NT2/D1 (cell line): Measurements from ENCODE around the gene LRRK1.

Source experiments
- YY1 ChIP-seq: IDR thresholded peaks from 2 replicates; pipeline ENCODE4 v1.6.1; 2011; ENCODE audit not compliant: insufficient read length, insufficient read depth
- ZNF274 ChIP-seq: IDR thresholded peaks from 2 replicates; pipeline ENCODE4 v1.6.1; 2011; ENCODE audit warnings: mild to moderate bottlenecking, low read depth, low read length

DNA sequence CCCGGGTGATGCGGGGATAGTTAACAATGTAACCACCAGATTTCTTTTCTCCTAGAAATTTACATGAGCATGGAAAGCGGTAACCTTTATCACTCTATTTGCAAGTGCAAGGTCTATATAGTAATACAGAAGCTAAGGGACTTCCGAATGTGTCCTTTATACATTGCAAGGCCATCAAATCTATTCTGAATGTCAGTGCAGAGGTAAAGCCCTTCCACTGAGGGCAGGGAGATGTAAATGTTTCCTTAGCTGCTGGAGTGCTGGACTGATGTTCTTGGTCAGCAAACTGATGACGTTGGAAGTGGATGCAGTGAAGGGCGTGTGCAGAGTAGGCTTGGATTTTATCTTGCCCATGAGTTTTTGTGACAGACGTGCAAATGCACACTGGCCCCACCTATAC is 33.3 kb upstream of the LRRK1 start:
- TF ChIP-seq YY1 (no peak), ZNF274 (no peak)
